GM06990 (cell line): Measurements from ENCODE around the gene ESRRB.

ENCODE experiments used
- DNase-seq: peaks from one replicate; pipeline ENCODE4 v3.0.0-alpha.2; 2011; ENCODE audit not compliant: insufficient read length; ENCODE audit errors: extremely low read depth
- H3K27me3 ChIP-seq: replicated peaks from 2 replicates; pipeline ENCODE4 v1.6.0; 2011; ENCODE audit warnings: low read length; ENCODE audit not compliant: control insufficient read depth, insufficient read depth
- H3K36me3 ChIP-seq: 2 replicates; pipeline ENCODE4 v1.5.1; 2011; ENCODE audit warnings: low read length; ENCODE audit not compliant: control insufficient read depth, insufficient read depth
- H3K4me3 ChIP-seq: replicated peaks from 2 replicates; pipeline ENCODE4 v1.5.1; 2011; ENCODE audit warnings: low read depth, mild to moderate bottlenecking, control low read depth, low read length
- CTCF ChIP-seq: IDR thresholded peaks from 2 replicates; pipeline ENCODE4 v1.5.1; 2011; ENCODE audit warnings: low read length, control low read depth, mild to moderate bottlenecking, inconsistent platforms; ENCODE audit not compliant: insufficient read depth, poor library complexity, severe bottlenecking

The ESRRB gene

GRCh38 chr14:76502638-76503037 is 126.7 kb downstream of the ESRRB start:
- H3K27me3 ChIP-seq, result no peaks in the 10 kb centered on the region
- H3K36me3 ChIP-seq, result no peaks in the 10 kb centered on the region
- TF ChIP-seq CTCF, result no peak
- no peak overlapping the region for H3K4me3 ChIP-seq
- DNase-seq, result no peak

- DNase-seq, result no peak
- Histone ChIP-seq H3K4me3 (no peak overlapping the region), H3K36me3 (no peaks in the 10 kb centered on the region), H3K27me3 (peaks cover 2% of the 10 kb centered on the region)
- TF ChIP-seq CTCF, result no peak
Measured at GRCh38 chr14:76509311-76509710, 133.4 kb downstream of the ESRRB start.

GRCh38 chr14:76510181-76510580 is 134.2 kb downstream of the ESRRB start:
- Histone ChIP-seq H3K36me3 (no peaks in the 10 kb centered on the region), H3K27me3 (peaks cover 2% of the 10 kb centered on the region), H3K4me3 (no peak overlapping the region)
- no peak for TF ChIP-seq CTCF
- DNase-seq, result no peak

- Histone ChIP-seq H3K27me3 (peaks cover 2% of the 10 kb centered on the region; the same call in 1 of the 2 replicates), H3K36me3 (no peaks in the 10 kb centered on the region), H3K4me3 (no peak overlapping the region)
- no peak for DNase-seq
- peak; percentile 54 for TF ChIP-seq CTCF
Measured at GRCh38 chr14:76514213-76514998, 138.5 kb downstream of the ESRRB start.

- peaks cover 2% of the 10 kb centered on the region; the same call in 1 of the 2 replicates for H3K27me3 ChIP-seq
- no peak for DNase-seq
- H3K4me3 ChIP-seq, result no peak overlapping the region
- no peak for TF ChIP-seq CTCF
- no peaks in the 10 kb centered on the region for H3K36me3 ChIP-seq
Measured at GRCh38 chr14:76516884-76517283, 140.9 kb downstream of the ESRRB start.
